Measurements from ENCODE around the gene FAM98A. TPM values are rescaled to one million over a fixed set of nuclear protein-coding genes. Genes with fewer than 3 reads are reported as not detected.

FAM98A gene
- total and polyA plus RNA-seq, 10 of the 15 experiments (the other 5 are each of a cell fraction or from before 2014, with no cell fraction given), result 29.7 to 231 (median 80.2) TPM

DNA sequence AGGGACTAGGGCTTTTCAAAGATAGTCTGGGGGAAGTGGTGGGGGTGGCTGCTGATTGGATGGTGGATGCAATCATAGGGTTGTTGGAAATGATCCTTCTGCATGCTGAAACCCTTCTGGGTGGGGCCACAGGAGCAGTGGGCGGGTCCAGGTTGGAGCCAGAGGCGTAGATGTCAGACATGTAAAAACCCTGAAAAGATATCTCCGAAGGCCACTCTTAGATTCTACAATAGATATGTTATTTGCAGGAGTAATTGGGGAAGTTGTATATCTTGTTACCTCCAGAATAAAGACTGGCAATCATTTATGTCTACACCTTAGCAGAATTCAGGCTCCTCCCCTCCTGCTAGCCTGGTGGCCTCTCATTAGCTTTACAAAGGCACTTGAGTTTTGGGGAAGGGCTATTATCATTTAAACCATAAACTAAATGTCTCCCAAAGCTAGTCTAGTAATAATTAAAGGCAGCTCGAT, 8.2 kb upstream of the FAM98A start (continued):
- TF ChIP-seq, protein P1, sequence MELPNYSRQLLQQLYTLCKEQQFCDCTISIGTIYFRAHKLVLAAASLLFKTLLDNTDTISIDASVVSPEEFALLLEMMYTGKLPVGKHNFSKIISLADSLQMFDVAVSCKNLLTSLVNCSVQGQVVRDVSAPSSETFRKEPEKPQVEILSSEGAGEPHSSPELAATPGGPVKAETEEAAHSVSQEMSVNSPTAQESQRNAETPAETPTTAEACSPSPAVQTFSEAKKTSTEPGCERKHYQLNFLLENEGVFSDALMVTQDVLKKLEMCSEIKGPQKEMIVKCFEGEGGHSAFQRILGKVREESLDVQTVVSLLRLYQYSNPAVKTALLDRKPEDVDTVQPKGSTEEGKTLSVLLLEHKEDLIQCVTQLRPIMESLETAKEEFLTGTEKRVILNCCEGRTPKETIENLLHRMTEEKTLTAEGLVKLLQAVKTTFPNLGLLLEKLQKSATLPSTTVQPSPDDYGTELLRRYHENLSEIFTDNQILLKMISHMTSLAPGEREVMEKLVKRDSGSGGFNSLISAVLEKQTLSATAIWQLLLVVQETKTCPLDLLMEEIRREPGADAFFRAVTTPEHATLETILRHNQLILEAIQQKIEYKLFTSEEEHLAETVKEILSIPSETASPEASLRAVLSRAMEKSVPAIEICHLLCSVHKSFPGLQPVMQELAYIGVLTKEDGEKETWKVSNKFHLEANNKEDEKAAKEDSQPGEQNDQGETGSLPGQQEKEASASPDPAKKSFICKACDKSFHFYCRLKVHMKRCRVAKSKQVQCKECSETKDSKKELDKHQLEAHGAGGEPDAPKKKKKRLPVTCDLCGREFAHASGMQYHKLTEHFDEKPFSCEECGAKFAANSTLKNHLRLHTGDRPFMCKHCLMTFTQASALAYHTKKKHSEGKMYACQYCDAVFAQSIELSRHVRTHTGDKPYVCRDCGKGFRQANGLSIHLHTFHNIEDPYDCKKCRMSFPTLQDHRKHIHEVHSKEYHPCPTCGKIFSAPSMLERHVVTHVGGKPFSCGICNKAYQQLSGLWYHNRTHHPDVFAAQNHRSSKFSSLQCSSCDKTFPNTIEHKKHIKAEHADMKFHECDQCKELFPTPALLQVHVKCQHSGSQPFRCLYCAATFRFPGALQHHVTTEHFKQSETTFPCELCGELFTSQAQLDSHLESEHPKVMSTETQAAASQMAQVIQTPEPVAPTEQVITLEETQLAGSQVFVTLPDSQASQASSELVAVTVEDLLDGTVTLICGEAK (IDR thresholded peaks at IDR 0.05; ENCODE audit: borderline replicate concordance), result no peak
- TF ChIP-seq, protein P2, sequence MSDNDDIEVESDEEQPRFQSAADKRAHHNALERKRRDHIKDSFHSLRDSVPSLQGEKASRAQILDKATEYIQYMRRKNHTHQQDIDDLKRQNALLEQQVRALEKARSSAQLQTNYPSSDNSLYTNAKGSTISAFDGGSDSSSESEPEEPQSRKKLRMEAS (IDR thresholded peaks at IDR 0.05; ENCODE audit: low read depth, low read length), result no peak
- TF ChIP-seq JUNB (IDR thresholded peaks at IDR 0.05) (no peak), HDAC6 (IDR thresholded peaks at IDR 0.05; ENCODE audit: unreplicated experiment) (no peak), ZNF274 (IDR thresholded peaks at IDR 0.05; ENCODE audit: insufficient read depth, insufficient read length) (no peak), IKZF1 (conservative IDR thresholded peaks at IDR 0.05) (no peak), DPF2 (IDR thresholded peaks at IDR 0.05) (no peak), EGR1 (IDR thresholded peaks at IDR 0.05; ENCODE audit: borderline replicate concordance in 1 of 2, low read depth in 2 of 2, low read length in 2 of 2) (no peak), NR2F1 (conservative IDR thresholded peaks at IDR 0.05) (no peak), PAX5 (IDR thresholded peaks at IDR 0.05; ENCODE audit: borderline replicate concordance, low read depth, low read length) (no peak), RUNX3 (IDR thresholded peaks at IDR 0.05; ENCODE audit: low read length) (no peak), SPI1 (IDR thresholded peaks at IDR 0.05; ENCODE audit: borderline replicate concordance, insufficient read depth, low read depth, low read length) (no peak)
